ENCODE measurements around the gene SLC5A11.

DNA sequence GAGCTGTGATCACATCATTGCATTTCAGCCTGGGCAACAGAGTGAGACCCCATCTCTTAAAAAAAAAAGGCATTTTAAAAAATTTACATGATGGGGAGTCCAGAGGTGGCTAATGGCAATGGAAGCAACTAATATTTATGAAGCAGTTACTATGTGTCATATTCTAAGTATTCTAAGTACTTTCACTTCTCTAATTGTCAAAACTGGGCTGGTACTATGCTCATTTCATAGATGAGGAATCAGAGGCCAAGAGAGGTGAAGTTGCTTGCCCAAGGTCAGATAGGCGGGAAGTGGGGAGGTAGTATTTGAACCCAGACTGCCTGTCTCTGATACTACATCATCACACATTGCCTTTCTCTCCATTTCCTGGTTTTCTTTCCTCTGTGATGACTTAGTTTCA is 50.7 kb downstream of the SLC5A11 start:
- TF ChIP-seq POLR2AphosphoS5 (IDR thresholded peaks at IDR 0.05; ENCODE audit: low read depth, low read length): no peak
- no peak for TF ChIP-seq SIN3A (IDR thresholded peaks at IDR 0.05; ENCODE audit: borderline replicate concordance, insufficient read depth, low read length)
- TF ChIP-seq, protein P1, sequence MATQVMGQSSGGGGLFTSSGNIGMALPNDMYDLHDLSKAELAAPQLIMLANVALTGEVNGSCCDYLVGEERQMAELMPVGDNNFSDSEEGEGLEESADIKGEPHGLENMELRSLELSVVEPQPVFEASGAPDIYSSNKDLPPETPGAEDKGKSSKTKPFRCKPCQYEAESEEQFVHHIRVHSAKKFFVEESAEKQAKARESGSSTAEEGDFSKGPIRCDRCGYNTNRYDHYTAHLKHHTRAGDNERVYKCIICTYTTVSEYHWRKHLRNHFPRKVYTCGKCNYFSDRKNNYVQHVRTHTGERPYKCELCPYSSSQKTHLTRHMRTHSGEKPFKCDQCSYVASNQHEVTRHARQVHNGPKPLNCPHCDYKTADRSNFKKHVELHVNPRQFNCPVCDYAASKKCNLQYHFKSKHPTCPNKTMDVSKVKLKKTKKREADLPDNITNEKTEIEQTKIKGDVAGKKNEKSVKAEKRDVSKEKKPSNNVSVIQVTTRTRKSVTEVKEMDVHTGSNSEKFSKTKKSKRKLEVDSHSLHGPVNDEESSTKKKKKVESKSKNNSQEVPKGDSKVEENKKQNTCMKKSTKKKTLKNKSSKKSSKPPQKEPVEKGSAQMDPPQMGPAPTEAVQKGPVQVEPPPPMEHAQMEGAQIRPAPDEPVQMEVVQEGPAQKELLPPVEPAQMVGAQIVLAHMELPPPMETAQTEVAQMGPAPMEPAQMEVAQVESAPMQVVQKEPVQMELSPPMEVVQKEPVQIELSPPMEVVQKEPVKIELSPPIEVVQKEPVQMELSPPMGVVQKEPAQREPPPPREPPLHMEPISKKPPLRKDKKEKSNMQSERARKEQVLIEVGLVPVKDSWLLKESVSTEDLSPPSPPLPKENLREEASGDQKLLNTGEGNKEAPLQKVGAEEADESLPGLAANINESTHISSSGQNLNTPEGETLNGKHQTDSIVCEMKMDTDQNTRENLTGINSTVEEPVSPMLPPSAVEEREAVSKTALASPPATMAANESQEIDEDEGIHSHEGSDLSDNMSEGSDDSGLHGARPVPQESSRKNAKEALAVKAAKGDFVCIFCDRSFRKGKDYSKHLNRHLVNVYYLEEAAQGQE (IDR thresholded peaks at IDR 0.05; ENCODE audit: insufficient read depth in 1 of 2, low read depth in 2 of 2, low read length in 2 of 2): no peak

Data from PFSK-1 (cell line).